ENCODE data around the gene ARHGAP15.

Gene ARHGAP15

DNA sequence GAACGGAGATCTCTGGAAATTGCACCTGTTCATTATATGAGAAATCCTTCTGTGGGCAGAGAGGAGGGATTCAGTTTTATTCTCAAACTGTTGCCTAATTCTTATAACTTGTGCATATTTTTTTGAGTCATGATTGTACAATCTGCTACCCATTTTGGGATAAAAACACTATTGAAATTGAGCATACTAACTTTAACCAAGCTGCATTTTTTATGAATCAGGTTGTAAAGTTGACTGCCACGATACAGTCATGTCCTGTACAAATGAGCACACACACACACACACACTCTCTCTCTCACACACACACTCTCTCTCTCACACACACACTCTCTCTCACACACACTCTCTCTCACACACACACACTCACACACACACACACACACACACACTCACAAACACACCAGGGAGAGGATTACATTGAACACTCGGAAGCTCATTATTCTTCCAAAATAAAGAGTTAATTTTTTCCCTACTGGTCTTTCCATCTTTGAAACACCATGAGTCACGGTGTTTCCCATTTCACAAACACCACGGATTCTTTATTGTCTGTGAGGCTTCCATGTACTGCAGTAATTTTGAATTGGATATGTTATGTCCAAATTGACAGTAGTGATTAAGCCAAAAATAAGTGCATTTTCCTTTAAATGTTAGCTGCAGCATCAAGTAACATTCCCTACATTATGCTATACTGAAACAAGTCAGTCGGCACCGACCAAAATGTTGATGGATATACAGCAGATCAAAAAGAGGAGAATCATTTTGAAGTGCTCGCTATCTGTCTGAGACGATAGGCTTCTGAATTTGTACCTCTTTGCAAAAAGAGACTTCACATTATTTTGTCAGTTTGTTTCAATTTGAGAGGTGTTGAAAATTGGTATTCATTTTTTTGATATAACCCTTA is 216.9 kb downstream of the ARHGAP15 start:
- TF ChIP-seq, protein P1, sequence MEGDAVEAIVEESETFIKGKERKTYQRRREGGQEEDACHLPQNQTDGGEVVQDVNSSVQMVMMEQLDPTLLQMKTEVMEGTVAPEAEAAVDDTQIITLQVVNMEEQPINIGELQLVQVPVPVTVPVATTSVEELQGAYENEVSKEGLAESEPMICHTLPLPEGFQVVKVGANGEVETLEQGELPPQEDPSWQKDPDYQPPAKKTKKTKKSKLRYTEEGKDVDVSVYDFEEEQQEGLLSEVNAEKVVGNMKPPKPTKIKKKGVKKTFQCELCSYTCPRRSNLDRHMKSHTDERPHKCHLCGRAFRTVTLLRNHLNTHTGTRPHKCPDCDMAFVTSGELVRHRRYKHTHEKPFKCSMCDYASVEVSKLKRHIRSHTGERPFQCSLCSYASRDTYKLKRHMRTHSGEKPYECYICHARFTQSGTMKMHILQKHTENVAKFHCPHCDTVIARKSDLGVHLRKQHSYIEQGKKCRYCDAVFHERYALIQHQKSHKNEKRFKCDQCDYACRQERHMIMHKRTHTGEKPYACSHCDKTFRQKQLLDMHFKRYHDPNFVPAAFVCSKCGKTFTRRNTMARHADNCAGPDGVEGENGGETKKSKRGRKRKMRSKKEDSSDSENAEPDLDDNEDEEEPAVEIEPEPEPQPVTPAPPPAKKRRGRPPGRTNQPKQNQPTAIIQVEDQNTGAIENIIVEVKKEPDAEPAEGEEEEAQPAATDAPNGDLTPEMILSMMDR (IDR thresholded peaks at IDR 0.05) = no peak
- no peak overlapping the region for H3K27ac ChIP-seq
- no peak overlapping the region for H3K4me3 ChIP-seq
- DNase-seq (ENCODE audit: low spot score) = no peak

DNA sequence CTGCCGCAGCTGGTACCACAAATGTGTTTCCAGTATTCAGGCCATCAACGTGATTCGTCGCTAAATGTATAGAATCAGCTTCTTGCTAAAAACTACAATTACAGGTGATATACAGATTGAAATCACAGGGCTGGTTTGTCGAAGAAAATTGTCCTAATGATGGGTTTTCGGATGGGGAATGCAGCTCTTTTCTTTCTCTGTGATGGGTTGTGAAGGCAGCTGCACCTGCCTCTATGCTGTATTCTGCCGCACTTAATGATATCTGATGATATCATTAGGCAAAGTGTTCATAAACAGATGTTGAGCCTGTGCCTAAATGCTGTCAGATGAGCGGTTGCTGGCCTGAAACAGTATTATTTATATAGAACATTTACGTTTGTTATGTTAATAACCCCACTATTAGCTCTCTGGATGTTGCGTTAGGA is 218.1 kb downstream of the ARHGAP15 start:
- H3K27ac ChIP-seq = no peak overlapping the region
- no peak for DNase-seq (ENCODE audit: low spot score)
- no peak overlapping the region for H3K4me3 ChIP-seq
- TF ChIP-seq, protein P1 (IDR thresholded peaks at IDR 0.05) = no peak

DNA sequence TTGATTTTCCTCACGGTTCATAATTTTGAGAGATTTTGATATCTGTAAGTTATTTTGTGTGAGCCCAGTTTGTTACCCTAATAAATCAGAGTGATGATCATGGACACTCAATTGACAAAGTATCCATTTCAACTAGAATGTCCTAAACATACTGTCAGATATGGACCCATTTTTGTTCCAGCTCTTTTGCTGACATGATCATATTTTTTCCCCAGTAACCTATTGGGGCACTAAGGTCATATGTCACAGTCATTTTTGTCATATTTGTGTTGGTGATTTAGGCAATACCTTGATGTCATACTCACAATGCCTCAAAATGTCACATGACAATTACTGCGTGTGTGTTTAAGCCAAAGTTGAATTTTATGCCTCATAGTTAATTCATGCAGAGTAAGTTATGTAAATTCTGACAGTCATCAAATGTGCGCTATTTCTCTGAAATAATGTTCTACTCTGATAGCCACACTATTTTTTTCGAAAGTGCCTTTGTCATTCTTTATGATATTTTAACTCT is 218.7 kb downstream of the ARHGAP15 start:
- Histone ChIP-seq H3K27ac (no peak overlapping the region), H3K4me3 (no peak overlapping the region)
- DNase-seq (ENCODE audit: low spot score) = no peak
- TF ChIP-seq, protein P1 (IDR thresholded peaks at IDR 0.05) = no peak

DNA sequence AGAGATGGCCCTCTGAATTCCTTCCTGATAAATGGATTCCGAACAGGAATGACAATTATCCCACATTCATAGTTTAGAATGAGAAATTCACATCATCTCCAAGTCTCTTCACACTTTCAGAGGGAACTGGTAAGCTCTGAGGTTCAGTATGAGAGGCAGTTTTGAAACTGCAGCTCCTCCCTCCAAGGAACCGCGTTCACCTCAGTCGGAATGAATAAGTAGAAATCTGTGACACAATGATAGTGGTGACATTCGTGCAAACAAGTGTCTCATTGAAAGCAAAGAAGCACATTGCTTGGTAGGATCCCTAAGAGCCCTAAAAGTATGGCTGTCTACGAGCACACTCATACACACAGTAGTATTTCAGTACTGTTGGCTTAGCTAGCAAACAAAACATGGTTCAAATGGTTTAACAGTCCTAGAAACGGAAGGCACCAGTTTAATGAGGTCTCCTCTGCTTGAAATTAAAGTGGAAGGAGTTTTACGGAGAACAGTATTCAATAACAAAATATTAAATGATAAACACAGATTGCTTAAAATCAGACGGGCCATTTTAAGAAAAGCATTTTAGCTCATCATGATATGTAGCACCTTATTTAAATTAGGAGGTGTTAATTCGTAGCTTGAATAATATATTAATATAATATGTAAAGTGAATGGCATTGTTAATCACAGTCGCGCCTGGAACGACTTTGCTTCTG is 225.0 kb downstream of the ARHGAP15 start:
- no peak for DNase-seq (ENCODE audit: low spot score)
- TF ChIP-seq, protein P1 (IDR thresholded peaks at IDR 0.05) = no peak
- H3K4me3 ChIP-seq = no peak overlapping the region
- H3K27ac ChIP-seq = no peak overlapping the region

DNA sequence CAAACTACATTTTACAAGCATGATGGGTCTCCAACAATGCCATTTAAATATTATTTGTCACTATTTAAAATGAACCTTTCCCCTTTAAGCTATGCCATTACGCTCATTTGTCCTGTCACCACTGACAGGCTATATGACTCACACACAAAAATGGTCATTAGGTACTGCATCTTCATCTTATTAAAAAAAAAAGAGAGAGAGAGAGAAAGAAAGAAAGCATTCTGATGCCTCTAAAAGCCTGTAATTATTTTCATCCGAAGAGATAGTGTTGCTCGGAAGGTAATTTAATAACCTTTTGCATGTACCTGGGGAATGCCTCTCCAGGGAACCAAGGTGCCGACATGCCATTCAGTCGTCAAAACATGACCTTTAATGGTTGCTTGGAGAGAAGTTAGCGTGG is 226.7 kb downstream of the ARHGAP15 start:
- TF ChIP-seq, protein P1 (IDR thresholded peaks at IDR 0.05) = no peak
- no peak for DNase-seq (ENCODE audit: low spot score)
- no peak overlapping the region for H3K4me3 ChIP-seq

DNA sequence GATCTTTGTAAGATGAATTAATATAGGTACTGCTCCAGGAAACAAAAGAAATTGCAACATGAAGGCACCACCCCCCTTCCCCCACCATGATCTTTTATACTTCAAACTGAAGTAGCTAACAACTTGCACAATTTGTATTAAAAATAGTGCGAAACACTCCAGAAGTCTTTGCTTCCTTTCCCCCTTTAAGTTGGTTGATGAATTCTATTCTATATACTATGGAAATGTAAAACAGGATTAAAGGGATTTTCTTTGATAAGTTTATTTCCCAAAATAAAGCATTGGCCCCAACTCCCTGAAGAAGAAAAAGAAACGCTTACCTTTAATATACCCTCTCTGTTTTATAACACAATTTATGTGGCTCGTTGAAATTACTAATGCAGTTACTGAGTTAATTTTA is 227.1 kb downstream of the ARHGAP15 start:
- no peak overlapping the region for H3K4me3 ChIP-seq
- no peak overlapping the region for H3K27ac ChIP-seq
- no peak for DNase-seq (ENCODE audit: low spot score)
- TF ChIP-seq, protein P1 (IDR thresholded peaks at IDR 0.05) = no peak

More for the DNA sequence above, 226.7 kb downstream of the ARHGAP15 start:
- H3K27ac ChIP-seq = no peak overlapping the region

Data from coronary artery (tissue), 2 donors.